UCSD-AML1 (cell line): ENCODE measurements around the gene ADCYAP1.
A peak's percentile ranks its signal among the peaks of the same experiment; 100 is the strongest.
"Not testable (repeated sequence)": the region's sequence is repeated elsewhere in the genome, so short reads cannot be mapped to it uniquely, and the experiment has no call there.

Source experiments
- DNase-seq: peaks from one replicate; lab custom pipeline; 2025; ENCODE audit not compliant: unreplicated experiment; lab: John Stamatoyannopoulos, UW

Gene ADCYAP1

DNA sequence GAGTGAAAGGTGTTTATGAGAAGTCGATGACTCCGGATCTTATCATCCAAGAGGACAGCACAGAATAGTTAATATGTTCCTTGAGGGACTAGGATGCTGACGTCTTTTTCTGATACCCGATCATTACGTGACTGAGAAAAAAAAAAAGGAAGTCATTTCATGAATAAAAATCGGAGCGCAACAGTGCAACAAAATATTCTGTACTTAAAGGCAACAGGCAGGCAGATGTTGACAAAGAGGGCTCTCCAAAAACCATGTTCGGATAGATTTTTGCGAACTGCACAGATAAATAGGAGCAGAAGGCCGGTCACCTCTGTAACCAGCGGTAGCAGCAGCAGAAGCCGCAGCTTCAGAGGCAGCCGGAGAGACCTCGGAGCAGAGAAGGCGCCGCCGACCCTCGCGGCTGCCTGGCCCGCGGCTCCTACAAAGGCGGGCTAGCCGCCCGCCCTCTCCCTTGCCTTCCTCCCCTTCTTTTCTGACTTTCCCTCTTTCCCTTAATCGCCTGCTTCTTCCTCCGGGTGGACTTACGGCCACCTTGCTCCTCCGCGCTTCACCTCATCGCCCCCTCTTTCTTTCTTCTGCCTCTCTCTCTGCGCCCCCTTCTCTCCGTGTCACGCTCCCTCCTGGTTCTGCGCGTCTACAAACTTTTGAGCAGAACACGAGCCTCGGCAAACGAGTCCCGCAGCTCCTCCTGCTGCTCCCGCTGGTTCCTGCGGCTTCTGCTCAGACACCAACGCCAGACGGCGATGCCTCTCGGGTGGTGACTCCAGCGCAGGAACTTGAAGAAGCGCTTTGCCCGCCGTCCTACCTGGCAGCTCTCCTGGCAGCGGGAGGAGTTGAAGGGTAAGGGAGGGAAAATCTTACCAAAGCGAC, at the start of gene ADCYAP1:
Gene ADCYAP1, plus strand, starts transcription at position 654 of the 873 bp plus-strand sequence. CDS start 516 bp downstream, outside the sequence.
- DNase-seq, result no peak

DNA sequence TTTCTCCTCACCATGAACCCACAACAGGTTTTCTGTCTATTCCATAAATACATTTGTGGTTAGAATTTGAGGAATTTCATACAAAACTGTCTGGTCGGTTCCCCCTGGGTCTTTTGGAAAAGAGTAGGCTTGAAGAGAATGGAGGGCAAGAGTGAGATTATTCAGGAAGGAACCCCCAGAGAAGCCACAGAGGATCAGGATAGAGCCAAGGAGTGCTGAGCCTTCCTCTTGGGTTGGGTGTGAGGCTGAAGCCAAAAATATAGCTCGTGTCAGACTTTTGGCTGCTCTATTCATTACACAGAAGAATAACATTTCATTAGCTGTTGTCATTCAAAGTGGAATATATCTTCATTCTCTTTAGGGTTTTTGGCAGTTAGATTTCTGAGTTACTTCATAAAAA, 46.7 kb upstream of the ADCYAP1 start:
- DNase-seq, result no peak

DNA sequence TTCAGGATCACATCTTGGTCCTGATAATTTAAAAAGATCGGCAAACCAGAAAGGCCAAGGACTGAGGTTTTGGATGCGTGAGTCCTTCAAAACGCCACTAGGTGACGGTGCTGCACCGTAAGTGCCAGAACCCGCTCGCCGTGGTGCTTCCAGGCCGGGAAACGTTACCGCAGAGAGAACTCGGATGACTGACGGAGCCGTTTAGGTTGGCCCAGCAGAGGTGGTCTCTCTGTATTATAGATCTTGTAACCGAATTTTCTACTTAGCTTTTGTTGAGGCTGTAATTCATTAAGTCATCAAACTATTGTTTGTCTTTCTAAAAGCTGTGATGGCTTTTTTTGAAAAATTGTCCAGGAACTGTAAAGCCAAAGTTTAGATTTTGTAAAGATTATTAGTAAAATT, 39.8 kb upstream of the ADCYAP1 start:
- peak; percentile 57 for DNase-seq

DNA sequence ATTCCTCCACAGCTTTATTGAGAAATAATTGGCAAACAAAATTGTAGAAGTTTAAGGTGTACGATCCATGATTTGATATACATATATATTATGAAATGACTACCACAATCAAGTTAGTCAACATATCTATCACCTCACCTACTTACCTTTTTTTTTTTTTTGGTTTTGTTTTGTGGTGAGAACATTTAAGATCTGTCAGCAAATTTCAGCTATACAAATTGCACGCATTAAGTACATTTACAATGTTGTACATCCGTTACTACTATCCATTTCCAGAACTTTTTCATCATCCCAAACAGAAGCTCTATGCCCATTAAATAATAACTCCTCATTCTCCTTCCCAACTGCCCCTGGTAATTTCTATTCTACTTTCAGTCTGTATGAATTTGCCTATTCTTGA, 37.4 kb upstream of the ADCYAP1 start:
- DNase-seq, result no peak

DNA sequence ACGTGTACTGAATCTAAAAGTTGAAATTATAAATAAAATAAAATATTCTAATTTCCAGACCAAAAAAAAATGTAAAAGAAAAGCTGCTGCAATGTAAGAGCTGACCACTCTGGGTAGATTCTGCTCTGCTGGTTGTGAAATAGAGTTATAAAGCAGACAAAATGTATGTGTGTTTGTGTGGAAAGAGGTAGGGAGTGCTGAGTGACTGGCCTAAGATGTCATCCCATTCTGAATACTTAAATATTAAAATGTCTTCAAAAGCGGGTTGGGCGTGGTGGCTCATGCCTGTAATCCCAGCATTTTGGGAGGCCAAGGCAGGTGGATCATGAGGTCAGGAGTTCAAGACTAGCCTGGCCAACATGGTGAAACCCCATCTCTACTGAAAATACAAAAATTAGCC, 31.2 kb upstream of the ADCYAP1 start:
- DNase-seq, result not testable (repeated sequence)

DNA sequence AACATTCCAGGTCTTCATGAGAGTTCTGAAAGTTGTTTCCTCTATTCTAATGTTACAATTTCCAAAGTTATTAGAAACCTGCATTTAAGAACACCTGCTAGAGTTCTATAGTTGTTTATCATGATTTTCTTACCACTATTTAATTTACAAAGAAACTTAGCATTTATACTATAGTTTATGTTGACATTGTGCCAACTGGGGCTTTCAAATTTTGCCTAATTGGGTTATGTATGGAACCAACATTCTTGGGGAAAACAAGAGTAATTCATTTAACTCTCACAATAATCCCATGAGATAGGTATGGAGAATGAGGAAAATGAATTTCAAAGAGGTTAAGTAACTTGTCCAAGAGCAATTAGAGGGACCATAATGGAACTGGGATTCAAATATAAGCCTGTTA, 28.8 kb upstream of the ADCYAP1 start:
- no peak for DNase-seq

DNA sequence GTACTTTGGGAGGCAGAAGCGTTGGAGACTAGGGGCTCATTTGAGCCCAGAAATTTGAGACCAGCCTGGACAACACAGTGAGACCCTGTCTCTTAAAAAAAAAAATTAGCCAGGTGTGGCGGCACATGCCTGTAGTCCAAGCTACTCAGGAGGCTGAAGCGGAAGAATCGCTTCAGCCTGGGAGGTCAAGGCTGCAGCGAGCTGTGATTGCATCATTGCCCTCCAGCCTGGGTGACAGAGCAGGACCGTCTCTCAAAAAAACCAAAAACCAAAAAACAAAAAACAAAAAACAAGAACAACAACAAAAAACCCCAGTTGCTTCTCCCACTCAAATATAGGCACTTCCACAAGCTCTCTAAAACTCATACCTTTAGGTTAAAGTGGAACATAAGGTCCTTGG, 27.4 kb upstream of the ADCYAP1 start:
- DNase-seq, result no peak

DNA sequence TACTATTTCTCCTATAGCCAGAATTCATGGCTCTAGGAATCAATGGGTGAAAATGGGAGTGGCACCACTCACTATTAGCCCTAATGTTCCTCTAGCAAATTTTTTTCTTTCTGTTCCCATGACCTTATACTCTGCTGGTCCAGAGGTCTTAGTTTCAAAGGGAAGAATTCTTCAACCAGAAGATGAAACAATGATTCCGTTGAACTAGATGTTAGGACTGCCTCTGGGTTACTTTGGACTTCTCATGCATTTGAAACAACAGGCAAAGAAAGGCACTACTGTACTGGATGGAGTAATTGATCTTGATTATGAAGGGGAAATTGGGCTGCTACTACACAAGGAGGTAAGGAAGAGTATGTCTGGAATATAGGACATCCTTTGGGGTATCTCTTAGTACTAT, 18.6 kb upstream of the ADCYAP1 start:
- DNase-seq, result no peak

DNA sequence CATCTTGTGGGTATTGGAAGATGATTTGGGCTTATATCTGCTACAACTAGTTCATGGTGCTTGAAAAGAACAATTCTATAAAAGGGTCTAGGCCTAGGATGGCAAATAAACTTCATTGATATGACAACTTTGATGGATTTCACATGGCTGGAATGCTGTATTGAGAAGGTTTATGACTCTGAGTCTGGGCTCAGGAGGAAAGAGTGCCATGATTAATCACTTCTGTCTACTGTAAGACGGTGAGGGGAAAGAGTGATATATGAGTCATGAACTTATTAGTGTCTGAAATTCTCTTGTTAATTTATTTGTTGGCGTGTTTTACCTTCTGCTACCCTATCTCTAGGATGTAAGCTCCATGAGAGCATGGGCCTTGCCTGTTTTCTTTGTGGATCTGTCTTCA, 17.0 kb upstream of the ADCYAP1 start:
- no peak for DNase-seq

DNA sequence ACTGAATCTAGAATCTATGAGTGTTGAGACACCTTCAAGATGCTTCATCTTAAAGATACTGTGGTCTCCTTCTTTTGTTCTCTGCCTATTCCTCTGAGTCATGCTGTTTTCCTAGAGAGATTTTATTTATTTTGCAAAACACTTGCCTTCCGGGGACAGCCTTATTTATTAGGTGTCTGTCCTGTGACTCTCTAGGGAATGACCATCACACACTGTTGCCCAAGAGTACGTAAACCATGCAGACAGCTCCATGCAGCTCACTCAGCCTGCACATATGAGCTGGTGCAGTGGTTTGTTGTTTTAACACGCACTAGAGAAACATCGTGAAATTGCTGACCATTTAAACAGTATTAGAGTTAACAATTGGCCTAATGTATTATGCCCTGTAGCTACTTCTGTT, 12.4 kb upstream of the ADCYAP1 start:
- DNase-seq, result no peak

DNA sequence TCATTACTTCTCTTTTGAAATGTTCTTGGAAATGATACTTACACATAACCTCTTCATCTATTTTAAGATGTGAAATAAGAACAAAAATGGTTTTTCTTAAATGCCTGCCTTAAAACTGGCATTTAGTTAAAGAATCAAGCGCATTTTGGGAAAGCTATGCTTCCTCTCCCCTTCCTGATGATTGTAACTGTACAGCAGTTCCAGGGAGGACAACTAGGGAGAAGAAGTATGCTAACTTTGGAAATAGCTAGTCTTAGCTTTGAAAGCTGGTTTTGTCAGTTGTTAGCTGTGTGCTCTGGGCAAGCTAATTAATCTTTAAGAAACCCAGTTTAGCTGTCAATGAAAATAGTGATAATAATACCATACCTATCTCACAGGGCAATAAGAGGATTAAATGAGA, 8.4 kb upstream of the ADCYAP1 start:
- DNase-seq, result no peak

DNA sequence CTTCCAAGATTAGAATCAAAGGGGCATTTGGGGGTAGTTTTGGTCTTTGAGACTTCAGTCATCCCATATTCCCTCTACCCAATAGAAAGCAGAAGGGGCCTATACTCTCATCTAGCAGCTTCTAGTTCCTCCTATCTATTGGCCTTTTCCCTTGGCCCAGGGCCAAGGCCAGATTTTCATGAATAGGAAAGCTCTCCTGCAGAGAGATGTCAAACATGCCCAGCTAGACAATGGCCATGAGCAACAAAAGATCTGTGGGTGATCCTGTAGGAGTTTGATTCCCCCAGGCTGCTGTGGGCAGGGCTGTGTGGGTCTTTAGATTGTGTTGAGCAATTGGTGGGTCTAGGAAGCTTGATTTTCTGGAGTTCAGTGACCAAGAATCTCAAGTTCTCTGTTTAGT, 2.9 kb upstream of the ADCYAP1 start:
- no peak for DNase-seq

DNA sequence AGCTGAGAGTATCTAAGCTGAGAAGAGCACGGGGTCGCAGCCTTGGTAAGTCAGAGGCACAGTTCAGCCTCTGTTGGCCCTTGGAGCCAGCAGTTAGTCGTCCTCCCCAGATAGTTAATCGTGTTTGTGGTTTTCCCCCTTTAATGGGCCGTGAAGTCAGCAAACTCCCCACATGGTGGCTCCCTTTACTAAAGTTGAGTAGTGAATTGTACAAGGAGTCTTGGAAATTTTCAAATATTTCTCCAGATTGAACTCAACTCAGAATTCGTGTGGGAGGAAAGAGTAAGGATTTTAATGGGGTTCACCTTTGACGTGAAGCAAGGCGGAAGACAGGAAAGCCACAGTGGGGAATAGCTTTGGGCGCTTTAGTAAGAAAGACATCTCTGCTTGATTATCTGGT, 2.4 kb upstream of the ADCYAP1 start:
- DNase-seq, result no peak

DNA sequence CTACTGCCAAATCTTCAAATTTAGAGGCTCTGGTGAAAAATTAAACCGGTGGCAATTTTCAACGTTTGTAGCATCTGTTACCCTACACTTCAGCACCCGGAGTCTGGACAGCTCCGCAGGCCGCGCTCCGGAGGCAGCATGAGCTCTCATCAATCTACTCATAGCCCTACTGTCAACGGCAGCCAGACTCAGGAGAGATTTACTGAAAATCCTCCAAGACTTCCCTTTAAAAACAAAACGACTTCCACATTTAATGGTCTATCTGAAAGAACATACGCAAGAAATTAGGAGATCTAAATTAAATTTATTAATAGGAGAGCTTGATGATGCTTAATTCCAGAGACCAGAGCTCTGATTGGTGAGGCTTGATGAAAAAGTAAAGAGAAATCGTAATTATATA, 970 bp upstream of the ADCYAP1 start:
- DNase-seq, result peak; percentile 29

DNA sequence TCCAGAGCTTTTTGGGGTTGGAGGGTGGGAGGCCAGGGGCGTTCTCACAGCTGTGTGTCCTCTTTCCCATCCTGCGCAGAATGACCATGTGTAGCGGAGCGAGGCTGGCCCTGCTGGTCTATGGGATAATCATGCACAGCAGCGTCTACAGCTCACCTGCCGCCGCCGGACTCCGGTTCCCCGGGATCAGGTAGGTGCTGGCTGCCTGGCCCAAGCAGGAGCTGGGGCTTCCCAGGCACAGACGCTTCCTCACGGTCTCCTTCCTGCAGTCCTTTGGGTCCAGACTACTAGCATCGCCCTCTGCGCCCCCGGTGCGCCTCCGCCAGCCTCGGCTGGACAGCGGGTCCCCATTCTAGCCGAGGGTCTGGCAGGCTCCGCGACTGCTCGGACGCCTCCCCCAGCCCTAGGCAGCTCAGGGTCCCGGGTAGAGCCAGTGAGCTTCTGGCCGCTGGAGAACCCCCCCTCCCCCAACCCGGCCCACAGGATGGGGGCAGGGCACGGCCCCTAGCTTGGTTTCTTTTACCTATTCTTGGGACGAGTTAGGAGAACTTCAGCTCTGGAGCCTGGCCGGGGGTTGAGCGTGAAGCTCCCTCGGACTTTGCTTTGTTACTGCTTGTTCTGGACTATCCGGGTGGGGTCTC, 756 bp downstream of the ADCYAP1 start:
- no peak for DNase-seq

DNA sequence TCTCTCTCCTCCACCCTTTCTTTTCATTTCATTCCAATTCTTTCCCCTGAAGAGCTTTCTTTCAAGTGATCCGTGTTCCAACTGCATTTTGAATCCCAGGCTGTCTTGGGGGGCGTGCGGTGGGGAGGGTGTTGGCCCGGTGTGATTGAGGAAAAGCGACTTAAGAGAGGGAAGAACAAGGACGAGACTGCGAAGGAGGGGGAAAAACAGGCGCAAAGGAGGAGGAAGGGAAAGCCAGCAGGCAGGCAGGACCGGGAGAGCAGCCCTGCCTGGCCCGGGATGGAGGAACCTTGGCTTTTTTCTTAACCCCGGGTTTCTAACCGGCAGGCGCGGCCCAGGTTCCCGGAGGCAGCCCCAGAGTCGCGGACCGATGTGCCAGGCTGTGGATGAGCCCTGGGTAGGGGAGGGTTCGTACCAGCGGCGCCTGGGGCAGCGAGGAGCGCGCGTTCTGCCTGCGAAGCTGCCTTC, 1.3 kb downstream of the ADCYAP1 start:
- DNase-seq, result no peak

DNA sequence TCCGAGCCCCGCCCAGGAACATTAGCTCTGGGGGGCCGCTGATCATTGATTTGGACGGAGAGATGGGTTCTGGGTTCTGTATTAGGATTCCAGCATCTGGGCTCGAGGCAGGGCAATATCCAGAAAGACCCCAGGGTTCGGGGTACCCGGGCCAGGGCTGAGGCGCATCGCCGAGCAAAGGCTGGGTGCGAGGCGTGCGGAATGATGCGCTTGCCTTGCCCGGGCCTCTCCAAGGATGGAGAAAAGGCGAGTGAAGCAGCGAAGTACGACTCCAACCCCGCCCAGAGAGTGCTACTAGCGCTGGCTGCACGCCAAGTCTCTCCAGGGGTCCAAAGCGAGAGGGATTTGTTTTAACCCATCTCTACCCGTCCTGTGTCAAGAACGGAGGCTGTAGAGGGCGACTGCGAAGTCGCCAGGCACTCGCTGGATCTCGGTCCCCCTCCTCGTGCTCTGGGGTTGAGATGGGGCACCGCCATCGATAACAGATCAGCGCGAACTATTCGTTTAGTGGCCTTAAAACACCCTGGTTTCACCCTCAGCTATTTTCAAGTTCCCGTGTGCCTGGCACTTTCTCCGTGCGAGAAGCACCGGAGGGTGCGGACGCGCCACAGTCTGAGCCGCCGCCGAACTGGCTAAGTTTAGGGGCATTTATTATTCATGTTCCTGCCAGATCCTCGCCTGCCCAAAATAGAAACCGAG, 1.9 kb downstream of the ADCYAP1 start:
- DNase-seq, result no peak

DNA sequence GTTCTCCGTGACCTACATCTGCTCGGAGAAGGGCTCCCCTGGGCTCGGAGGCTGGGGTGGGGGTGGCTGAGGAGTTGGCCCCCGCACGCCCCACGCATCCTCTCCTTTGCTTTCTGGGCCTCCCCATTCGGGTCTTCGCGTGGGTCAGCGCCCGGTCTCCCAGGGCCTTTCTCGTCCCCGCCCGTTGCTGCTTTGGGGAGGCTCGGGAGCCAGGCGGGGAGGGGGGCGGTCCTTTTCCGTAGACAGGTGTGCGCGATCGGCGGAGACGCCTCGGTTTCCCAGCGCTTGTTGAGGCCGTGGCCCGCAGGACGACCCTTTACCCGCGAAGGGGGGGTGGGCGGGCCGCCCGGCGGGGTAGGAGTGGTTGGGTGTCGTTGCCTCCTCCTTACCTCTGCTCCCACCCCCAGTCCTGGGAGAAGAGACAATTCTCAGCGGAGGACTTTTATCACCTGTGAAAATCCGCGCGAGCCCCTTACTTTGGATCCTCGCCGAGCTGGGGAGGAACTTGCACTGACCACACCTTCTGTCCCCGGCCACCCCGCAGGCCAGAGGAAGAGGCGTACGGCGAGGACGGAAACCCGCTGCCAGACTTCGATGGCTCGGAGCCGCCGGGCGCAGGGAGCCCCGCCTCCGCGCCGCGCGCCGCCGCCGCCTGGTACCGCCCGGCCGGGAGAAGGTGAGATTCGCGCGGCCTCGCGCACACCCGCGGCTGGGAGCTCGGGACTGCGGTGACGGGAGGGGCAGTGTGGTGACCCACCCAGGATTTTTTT, 2.6 kb downstream of the ADCYAP1 start:
- no peak for DNase-seq

DNA sequence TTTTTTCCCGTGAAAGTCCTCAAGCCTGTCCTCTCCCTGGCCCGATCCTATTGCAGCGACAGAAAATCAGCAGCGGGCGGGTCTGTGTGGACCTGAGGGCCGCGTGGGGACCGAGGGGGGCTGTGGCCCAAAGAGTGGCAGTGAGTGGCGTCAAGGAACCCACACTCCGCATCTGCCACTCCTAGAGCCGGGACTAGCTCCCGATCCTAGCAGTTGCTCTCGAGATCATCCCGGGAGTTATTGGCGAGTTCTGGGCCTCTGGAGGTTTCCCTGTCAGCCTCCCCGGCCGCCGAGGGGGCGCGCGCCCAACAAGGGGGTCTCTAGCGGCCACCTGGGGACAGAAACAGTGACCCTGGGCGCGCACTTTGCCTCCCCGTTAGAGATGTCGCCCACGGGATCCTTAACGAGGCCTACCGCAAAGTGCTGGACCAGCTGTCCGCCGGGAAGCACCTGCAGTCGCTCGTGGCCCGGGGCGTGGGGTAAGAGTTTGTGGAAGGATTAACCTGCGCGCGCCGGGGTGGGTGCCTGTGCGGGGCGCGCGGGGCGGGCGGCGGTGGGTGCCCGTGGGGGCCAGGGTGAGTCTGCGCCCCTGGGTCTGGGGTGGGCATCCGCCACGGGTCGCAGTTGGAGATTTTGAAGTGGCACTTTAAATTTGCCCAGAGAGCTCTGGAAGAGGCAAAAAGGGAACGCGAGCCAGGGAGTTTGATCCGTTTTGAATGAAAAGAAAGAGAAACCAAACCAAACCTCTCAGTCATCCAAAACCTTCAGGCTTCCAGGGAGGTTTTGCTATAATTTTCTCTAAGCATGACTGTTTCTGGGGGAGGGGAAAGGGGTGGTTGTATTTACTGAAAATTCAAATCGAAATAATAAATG, 3.5 kb downstream of the ADCYAP1 start:
- DNase-seq, result no peak
